SK-N-MC (cell line): ENCODE results near the gene MTA2.

Experiments
- DNase-seq: peaks from one replicate; pipeline ENCODE4 v3.0.0-alpha.2; 2011; ENCODE audit warnings: low read depth, low spot score
- H3K27ac ChIP-seq: fragments of 200-600 bp; sonication (generic); 2 replicates; pipeline ENCODE4 v1.5.1; 2016; ENCODE audit warnings: mixed run types
- H3K36me3 ChIP-seq: fragments of 200-600 bp; sonication (generic); 2 replicates; pipeline ENCODE4 v1.6.1; 2017; ENCODE audit warnings: antibody characterized with exemption, low read length, mixed read lengths; ENCODE audit not compliant: insufficient read depth
- H3K4me3 ChIP-seq: fragments of 200-600 bp; sonication (generic); 2 replicates; pipeline ENCODE4 v1.5.1; 2016
- H3K9ac ChIP-seq: fragments of 200-600 bp; sonication (generic); 2 replicates; pipeline ENCODE4 v1.8.0; 2017; ENCODE audit warnings: mixed run types, mixed read lengths; ENCODE audit not compliant: insufficient read length
- H3K9me3 ChIP-seq: fragments of 200-600 bp; sonication (generic); 2 replicates; pipeline ENCODE4 v1.6.1; 2017; ENCODE audit warnings: low read depth, mild to moderate bottlenecking, antibody characterized with exemption, low read length, moderate library complexity, mixed read lengths
- EZH2 ChIP-seq: fragments of 200-600 bp; sonication (generic); IDR thresholded peaks from one replicate; pipeline ENCODE4 v1.6.1; 2017; ENCODE audit warnings: antibody characterized with exemption
- FOXP2 ChIP-seq: optimal IDR thresholded peaks from 2 replicates; pipeline ENCODE3; 2011; ENCODE audit warnings: mild to moderate bottlenecking, moderate library complexity; ENCODE audit not compliant: insufficient read depth; ENCODE audit errors: extremely low read length, control extremely low read depth
- POLR2AphosphoS5 ChIP-seq: IDR thresholded peaks from 2 replicates; pipeline ENCODE4 v1.6.1; 2012; ENCODE audit warnings: mild to moderate bottlenecking, low read depth, low read length, borderline replicate concordance

Gene MTA2

DNA sequence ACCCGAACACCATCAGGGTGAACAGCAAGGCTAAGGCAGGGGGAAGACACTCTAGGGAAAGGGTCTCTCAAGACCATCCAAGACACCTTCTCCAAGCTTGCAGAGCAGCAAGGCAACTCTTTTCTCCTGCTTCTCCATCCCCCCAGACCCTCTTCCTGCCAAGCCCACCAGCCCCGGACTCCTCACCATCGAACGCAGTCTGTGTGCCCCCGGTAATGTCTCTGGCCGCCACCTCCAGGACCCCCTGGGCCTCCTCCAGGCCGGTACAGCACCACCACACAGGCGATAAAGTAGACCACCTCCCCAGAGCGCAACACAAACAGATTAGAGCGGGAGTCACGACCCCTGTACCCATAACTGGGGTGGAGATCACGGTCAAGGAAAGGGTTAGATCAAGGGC is 7.1 kb upstream of the MTA2 start:
- Histone ChIP-seq H3K27ac (no peak overlapping the region), H3K4me3 (no peak overlapping the region), H3K9ac (no peak overlapping the region), H3K36me3 (no peaks in the 10 kb centered on the region), H3K9me3 (no peaks in the 10 kb centered on the region)
- DNase-seq = no peak
- TF ChIP-seq FOXP2 (no peak), EZH2 (no peak), POLR2AphosphoS5 (no peak)

GRCh38 chr11:62607714-62608113 is 6.0 kb upstream of the MTA2 start:
- H3K9me3 ChIP-seq = no peaks in the 10 kb centered on the region
- no peak overlapping the region for H3K27ac ChIP-seq
- TF ChIP-seq EZH2 (no peak), FOXP2 (no peak), POLR2AphosphoS5 (no peak)
- no peak overlapping the region for H3K4me3 ChIP-seq
- H3K9ac ChIP-seq = no peak overlapping the region
- no peaks in the 10 kb centered on the region for H3K36me3 ChIP-seq
- DNase-seq = no peak

- Histone ChIP-seq H3K9ac (no peak overlapping the region), H3K36me3 (no peaks in the 10 kb centered on the region), H3K27ac (no peak overlapping the region), H3K9me3 (no peaks in the 10 kb centered on the region), H3K4me3 (no peak overlapping the region)
- TF ChIP-seq FOXP2 (no peak), POLR2AphosphoS5 (no peak), EZH2 (no peak)
- no peak for DNase-seq
Observed at GRCh38 chr11:62605902-62606301, 4.2 kb upstream of the MTA2 start.

GRCh38 chr11:62605467-62605866 is 3.8 kb upstream of the MTA2 start:
- no peak overlapping the region for H3K9ac ChIP-seq
- H3K4me3 ChIP-seq = no peak overlapping the region
- no peaks in the 10 kb centered on the region for H3K9me3 ChIP-seq
- no peaks in the 10 kb centered on the region; the same call in 1 of the 2 replicates for H3K36me3 ChIP-seq
- no peak for TF ChIP-seq POLR2AphosphoS5
- no peak for TF ChIP-seq FOXP2
- no peak for TF ChIP-seq EZH2
- H3K27ac ChIP-seq = no peak overlapping the region
- DNase-seq = no peak

GRCh38 chr11:62604460-62605120 is 2.9 kb upstream of the MTA2 start:
- TF ChIP-seq POLR2AphosphoS5 = no peak
- H3K9me3 ChIP-seq = no peaks in the 10 kb centered on the region
- no peak overlapping the region for H3K9ac ChIP-seq
- no peak overlapping the region for H3K27ac ChIP-seq
- H3K36me3 ChIP-seq = peaks cover 6% of the 10 kb centered on the region
- no peak overlapping the region for H3K4me3 ChIP-seq
- DNase-seq = no peak

GRCh38 chr11:62603776-62604299 is 2.2 kb upstream of the MTA2 start:
- Histone ChIP-seq H3K9me3 (no peaks in the 10 kb centered on the region), H3K27ac (no peak overlapping the region; the same call in 1 of the 2 replicates), H3K4me3 (no peak overlapping the region), H3K9ac (no peak overlapping the region), H3K36me3 (peaks cover 11% of the 10 kb centered on the region)
- TF ChIP-seq POLR2AphosphoS5 = no peak
- no peak for TF ChIP-seq EZH2
- TF ChIP-seq FOXP2 = no peak
- no peak for DNase-seq

GRCh38 chr11:62603072-62603408 is 1.4 kb upstream of the MTA2 start:
- DNase-seq = no peak
- Histone ChIP-seq H3K4me3 (no peak overlapping the region), H3K9ac (no peak overlapping the region), H3K27ac (no peak overlapping the region), H3K9me3 (no peaks in the 10 kb centered on the region), H3K36me3 (peaks cover 19% of the 10 kb centered on the region)
- TF ChIP-seq POLR2AphosphoS5 = no peak
- no peak for TF ChIP-seq EZH2
- TF ChIP-seq FOXP2 = no peak

- TF ChIP-seq FOXP2 (no peak), EZH2 (no peak), POLR2AphosphoS5 (no peak)
- H3K9ac ChIP-seq = peak overlapping the region; percentile 78
- H3K4me3 ChIP-seq = peak overlapping the region; percentile 87
- no peak for DNase-seq
- H3K36me3 ChIP-seq = peaks cover 25% of the 10 kb centered on the region
- H3K9me3 ChIP-seq = no peaks in the 10 kb centered on the region
- peak overlapping the region; percentile 74 for H3K27ac ChIP-seq
Observed at GRCh38 chr11:62602141-62603071, 741 bp upstream of the MTA2 start.
